ENCODE measurements around the gene LAMA2. TPM values are rescaled to one million over a fixed set of nuclear protein-coding genes. Genes with fewer than 3 reads are reported as not detected.

Gene LAMA2
- total RNA-seq, 3 donors from 2014 or later (not counting 1 experiment from before 2014, with no cell fraction given), result 2.1 to 5.3 (median 3.6) TPM

GRCh38 chr6:129007701-129008373 lies 124.9 kb downstream of the LAMA2 start:
- no peak overlapping the region for H3K27ac Mint-ChIP-seq

DNA sequence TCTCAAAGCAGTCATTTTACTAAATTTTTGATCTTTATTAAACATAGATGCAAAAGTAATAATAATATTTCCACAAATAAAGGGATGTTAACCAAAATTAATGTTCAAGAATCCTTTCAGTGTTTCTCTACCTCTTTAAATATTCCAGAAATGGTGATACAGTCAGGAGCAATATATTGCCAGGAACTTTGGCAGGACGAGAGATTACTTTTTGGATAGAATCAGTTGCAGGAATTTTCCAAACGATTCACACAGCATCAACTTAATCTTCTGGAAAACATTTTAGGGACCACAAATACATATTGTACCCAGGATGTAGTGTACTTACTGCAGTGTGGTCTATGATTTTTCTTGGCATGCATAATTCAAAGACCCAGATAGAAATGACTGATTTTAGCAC lies 125.7 kb downstream of the LAMA2 start:
- H3K36me3 ChIP-seq (ENCODE audit: control insufficient read depth, insufficient read depth, low read length), result no peaks in the 10 kb centered on the region
- Mint-ChIP-seq H3K9me3 (peaks cover 0 to 4% of the 10 kb centered on the region in 2 donors), H3K4me1 (no peaks in the 10 kb centered on the region), H3K36me3 (no peaks in the 10 kb centered on the region), H3K4me3 (no peak overlapping the region), H3K27ac (no peak overlapping the region), H3K27me3 (ENCODE audit: low read depth in 2 of 2) (peaks cover 0 to 13% of the 10 kb centered on the region in 2 donors)
- no peak for TF ChIP-seq CTCF (IDR thresholded peaks at IDR 0.05)
- H3K27ac ChIP-seq (ENCODE audit: low read length), result no peak overlapping the region
- H3K4me1 ChIP-seq (ENCODE audit: control insufficient read depth, insufficient read depth, low read length), result no peaks in the 10 kb centered on the region
- H3K4me3 ChIP-seq (ENCODE audit: low read length), result no peak overlapping the region
- no peaks in the 10 kb centered on the region for H3K9me3 ChIP-seq (ENCODE audit: control insufficient read depth, insufficient read depth, low read length)
- intact Hi-C loops (cut with micrococcal nuclease), result no loop called here
- no peaks in the 10 kb centered on the region for H3K27me3 ChIP-seq (ENCODE audit: control insufficient read depth, insufficient read depth, low read length)
- no CpG with 5 or more reads among the region's 2 CpGs for WGBS (ENCODE audit: insufficient coverage)
- ATAC-seq, result no peak
- DNase-seq, result no peak

More at GRCh38 chr6:129007701-129008373, 124.9 kb downstream of the LAMA2 start:
- H3K4me1 ChIP-seq (ENCODE audit: control insufficient read depth, insufficient read depth, low read length), result no peaks in the 10 kb centered on the region
- Mint-ChIP-seq H3K36me3 (no peaks in the 10 kb centered on the region), H3K9me3 (peaks cover 0 to 4% of the 10 kb centered on the region in 2 donors), H3K4me1 (no peaks in the 10 kb centered on the region), H3K27me3 (ENCODE audit: low read depth in 2 of 2) (peaks cover 0 to 13% of the 10 kb centered on the region in 2 donors), H3K4me3 (no peak overlapping the region)
- H3K36me3 ChIP-seq (ENCODE audit: control insufficient read depth, insufficient read depth, low read length), result no peaks in the 10 kb centered on the region
- H3K27me3 ChIP-seq (ENCODE audit: control insufficient read depth, insufficient read depth, low read length), result no peaks in the 10 kb centered on the region
- intact Hi-C loops (cut with micrococcal nuclease), result no loop called here
- WGBS (ENCODE audit: insufficient coverage), result 82% methylated on average over 4 of the region's 4 CpGs
- H3K4me3 ChIP-seq (ENCODE audit: low read length), result no peak overlapping the region
- ATAC-seq, result no peak
- TF ChIP-seq CTCF (IDR thresholded peaks at IDR 0.05), result no peak
- no peak overlapping the region for H3K27ac ChIP-seq (ENCODE audit: low read length)
- DNase-seq, result no peak
- no peaks in the 10 kb centered on the region for H3K9me3 ChIP-seq (ENCODE audit: control insufficient read depth, insufficient read depth, low read length)

- no peaks in the 10 kb centered on the region for H3K4me1 ChIP-seq (ENCODE audit: control insufficient read depth, insufficient read depth, low read length)
- H3K27ac Mint-ChIP-seq, result no peak overlapping the region
- no peak overlapping the region for H3K4me3 ChIP-seq (ENCODE audit: low read length)
- peaks cover 0 to 13% of the 10 kb centered on the region in 2 donors for H3K27me3 Mint-ChIP-seq (ENCODE audit: low read depth in 2 of 2)
- no peaks in the 10 kb centered on the region for H3K9me3 ChIP-seq (ENCODE audit: control insufficient read depth, insufficient read depth, low read length)
- no peak overlapping the region for H3K4me3 Mint-ChIP-seq
- DNase-seq (no peak), ATAC-seq (no peak)
- no peaks in the 10 kb centered on the region for H3K4me1 Mint-ChIP-seq
- intact Hi-C loops (cut with micrococcal nuclease), result no loop called here
- WGBS (ENCODE audit: insufficient coverage), result 90% methylated on average over 1 of the region's 1 CpG
- H3K27me3 ChIP-seq (ENCODE audit: control insufficient read depth, insufficient read depth, low read length), result no peaks in the 10 kb centered on the region
- no peak overlapping the region for H3K27ac ChIP-seq (ENCODE audit: low read length)
- TF ChIP-seq CTCF (IDR thresholded peaks at IDR 0.05), result no peak
- H3K36me3 ChIP-seq (ENCODE audit: control insufficient read depth, insufficient read depth, low read length), result no peaks in the 10 kb centered on the region
- H3K9me3 Mint-ChIP-seq, result peaks cover 0 to 4% of the 10 kb centered on the region in 2 donors
- H3K36me3 Mint-ChIP-seq, result no peaks in the 10 kb centered on the region
Measured at GRCh38 chr6:129009851-129010250, 126.9 kb downstream of the LAMA2 start.

GRCh38 chr6:129014302-129014701 lies 131.4 kb downstream of the LAMA2 start:
- no peaks in the 10 kb centered on the region for H3K36me3 ChIP-seq (ENCODE audit: control insufficient read depth, insufficient read depth, low read length)
- ATAC-seq, result no peak
- no peaks in the 10 kb centered on the region for H3K4me1 ChIP-seq (ENCODE audit: control insufficient read depth, insufficient read depth, low read length)
- H3K4me3 ChIP-seq (ENCODE audit: low read length), result no peak overlapping the region
- no peak for TF ChIP-seq CTCF (IDR thresholded peaks at IDR 0.05)
- Mint-ChIP-seq H3K27me3 (ENCODE audit: low read depth in 2 of 2) (peaks cover 0 to 2% of the 10 kb centered on the region in 2 donors), H3K9me3 (peaks cover 0 to 2% of the 10 kb centered on the region in 2 donors), H3K4me1 (no peaks in the 10 kb centered on the region), H3K27ac (no peak overlapping the region), H3K36me3 (no peaks in the 10 kb centered on the region), H3K4me3 (no peak overlapping the region)
- no peaks in the 10 kb centered on the region for H3K9me3 ChIP-seq (ENCODE audit: control insufficient read depth, insufficient read depth, low read length)
- H3K27me3 ChIP-seq (ENCODE audit: control insufficient read depth, insufficient read depth, low read length), result no peaks in the 10 kb centered on the region
- 74% methylated on average over 2 of the region's 2 CpGs for WGBS (ENCODE audit: insufficient coverage)
- DNase-seq, result no peak
- no peak overlapping the region for H3K27ac ChIP-seq (ENCODE audit: low read length)
- intact Hi-C loops (cut with micrococcal nuclease), result no loop called here
